HS-5 (cell line): ENCODE measurements around the gene MMADHC.
"Not testable (repeated sequence)": the region's sequence is repeated elsewhere in the genome, so short reads cannot be mapped to it uniquely, and the experiment has no call there.

Experiments
- DNase-seq: peaks from one replicate; pipeline ENCODE4 v3.0.0-alpha.2; 2012; ENCODE audit warnings: low read depth

Gene MMADHC

DNA sequence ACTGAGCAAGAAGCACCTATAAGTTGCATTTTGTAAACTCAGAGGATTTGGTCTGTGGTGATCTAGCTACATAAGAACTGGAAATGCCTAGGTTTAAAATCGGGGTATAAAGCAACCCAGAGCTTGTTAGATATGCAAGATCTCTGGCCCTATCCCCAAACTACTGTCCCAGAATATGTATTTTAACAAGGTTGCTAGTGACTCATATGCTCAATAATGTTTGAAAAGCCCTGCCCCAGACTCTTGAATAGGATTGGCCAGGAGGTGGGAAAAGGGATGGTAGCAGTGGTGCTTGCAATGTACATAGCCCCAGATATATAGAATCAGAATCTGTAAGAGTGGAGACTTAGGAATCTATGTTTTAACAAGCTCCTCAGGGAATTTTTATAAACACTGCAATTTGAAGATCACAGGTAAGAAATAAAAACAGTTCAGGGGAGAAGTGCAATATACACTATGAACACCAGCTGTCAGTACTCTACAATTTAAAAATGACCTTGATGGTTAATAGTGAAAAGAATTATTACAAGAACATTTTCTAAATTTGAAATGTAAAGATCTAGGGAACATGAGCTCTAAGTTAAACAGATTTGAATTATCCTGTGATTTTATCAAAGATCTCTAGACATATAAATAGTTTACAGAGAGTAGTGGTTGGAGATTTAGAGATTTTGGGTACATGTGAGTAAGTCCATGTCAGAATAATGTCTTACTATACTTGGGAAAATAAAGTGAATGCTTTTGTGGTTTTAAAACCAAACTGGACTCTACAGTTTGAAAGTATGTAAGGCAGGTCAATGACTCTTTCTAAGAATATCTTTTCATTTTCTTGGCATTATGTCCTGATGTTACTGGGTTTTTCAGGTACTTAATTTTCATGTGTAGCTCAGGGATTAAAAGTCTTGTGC is 7.7 kb upstream of the MMADHC start:
- no peak for DNase-seq

DNA sequence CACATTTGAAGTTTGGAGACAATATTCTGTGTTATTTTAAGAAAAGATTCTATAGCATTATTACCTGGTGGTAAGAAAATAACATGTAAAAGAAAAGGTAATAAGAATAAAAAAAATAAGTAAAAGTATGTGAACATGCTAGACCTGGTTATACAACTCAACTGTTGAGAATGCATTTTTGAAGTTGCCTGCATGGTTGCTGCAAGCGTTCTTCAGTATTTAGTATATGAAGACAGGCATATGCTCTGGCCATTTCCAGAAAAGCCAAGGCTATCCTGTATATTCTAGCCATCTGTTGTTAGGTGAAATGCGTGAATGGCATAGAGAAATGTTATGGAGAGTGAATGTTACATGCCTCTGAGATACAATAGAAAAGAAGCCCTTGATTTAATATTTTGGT is 6.8 kb upstream of the MMADHC start:
- no peak for DNase-seq

DNA sequence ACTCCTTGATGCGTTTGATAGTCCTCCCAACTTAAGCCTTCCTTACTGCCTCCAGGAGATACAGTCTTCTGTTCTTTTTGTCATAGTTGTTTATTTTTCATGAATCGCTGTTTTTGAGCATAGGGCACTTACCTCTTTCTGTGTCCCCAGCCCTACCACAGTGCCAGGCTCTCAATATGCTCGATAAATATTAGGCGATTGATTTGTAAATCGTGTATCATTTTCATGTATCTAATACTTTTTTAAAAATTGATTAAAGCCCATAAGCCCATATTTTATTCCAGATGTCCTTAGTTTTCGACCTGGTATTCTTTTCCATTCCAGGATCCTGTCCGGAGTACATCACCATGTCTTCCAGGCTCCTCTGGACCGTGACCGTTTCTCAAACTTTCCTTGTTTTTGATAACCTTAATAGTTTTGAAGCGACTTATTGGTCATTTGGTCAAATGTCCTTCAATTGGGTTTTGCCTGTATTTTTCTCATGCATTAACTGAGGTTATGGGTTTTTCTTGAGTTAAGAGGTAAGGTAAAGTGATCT is 444 bp upstream of the MMADHC start:
- no peak for DNase-seq

DNA sequence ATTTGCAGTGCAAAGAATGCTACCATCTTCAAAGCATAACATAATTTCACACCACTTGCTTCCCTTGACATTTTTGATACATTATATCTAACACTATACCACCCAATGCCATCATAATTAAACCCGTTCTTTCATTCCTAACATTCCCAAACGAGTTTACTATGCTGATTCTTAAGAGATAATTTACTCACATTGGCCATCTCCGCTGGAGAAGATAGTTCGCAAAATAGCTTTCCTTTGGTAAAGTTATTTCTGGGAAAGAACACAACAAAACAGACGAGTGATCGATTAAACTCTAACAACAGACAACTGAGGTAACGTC is 716 bp downstream of the MMADHC start:
- DNase-seq, result no peak

DNA sequence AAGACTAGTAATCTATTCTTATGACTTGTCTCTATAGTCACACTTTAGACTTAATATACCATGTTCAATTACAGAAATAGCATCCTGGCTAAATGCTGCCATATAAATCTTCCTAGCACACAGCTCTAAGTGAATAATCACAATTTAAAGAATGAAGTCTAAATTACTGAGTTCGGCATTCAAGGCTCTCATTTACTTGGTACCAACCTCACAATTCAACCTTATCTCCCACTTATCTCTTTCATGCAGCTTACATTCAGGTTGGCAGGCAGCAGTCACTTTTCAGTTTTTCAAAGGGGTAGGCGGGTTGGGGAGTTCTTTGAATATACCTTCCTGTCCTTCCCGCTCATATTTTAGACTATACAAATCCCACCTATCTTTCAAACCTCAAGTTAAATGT is 1.5 kb downstream of the MMADHC start:
- no peak for DNase-seq

DNA sequence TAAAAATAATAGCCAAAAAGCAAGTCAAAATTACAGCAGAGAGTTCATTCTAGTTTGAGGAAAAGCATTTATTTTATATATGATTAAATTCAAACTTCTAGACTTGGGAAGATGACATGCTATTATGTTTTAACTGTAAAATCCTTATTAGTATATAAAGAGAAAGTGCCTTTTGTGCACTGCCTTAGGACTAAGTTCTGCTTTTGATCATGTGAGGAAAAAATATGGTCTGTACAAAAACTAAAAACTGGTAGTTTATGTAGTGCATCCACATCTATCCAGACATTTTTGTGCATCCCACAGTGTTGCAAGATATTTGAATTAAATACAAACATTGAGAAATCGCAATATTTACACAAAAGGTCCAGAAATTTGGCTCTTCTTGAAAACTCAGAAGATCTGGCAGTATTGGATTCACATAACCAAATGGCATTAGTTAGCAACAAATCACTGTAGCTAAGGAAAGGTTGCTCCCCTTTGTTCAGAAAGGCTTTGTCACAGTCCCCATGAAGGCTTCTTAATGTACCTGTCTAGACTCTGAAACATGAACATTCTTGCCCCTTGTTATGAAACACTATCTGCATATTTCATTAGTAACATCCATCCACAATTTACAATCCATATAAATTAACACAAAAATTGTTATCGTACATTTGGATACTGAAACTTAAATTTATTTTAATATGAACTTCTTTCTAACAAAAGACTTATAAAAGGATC is 2.2 kb downstream of the MMADHC start:
- DNase-seq, result no peak

DNA sequence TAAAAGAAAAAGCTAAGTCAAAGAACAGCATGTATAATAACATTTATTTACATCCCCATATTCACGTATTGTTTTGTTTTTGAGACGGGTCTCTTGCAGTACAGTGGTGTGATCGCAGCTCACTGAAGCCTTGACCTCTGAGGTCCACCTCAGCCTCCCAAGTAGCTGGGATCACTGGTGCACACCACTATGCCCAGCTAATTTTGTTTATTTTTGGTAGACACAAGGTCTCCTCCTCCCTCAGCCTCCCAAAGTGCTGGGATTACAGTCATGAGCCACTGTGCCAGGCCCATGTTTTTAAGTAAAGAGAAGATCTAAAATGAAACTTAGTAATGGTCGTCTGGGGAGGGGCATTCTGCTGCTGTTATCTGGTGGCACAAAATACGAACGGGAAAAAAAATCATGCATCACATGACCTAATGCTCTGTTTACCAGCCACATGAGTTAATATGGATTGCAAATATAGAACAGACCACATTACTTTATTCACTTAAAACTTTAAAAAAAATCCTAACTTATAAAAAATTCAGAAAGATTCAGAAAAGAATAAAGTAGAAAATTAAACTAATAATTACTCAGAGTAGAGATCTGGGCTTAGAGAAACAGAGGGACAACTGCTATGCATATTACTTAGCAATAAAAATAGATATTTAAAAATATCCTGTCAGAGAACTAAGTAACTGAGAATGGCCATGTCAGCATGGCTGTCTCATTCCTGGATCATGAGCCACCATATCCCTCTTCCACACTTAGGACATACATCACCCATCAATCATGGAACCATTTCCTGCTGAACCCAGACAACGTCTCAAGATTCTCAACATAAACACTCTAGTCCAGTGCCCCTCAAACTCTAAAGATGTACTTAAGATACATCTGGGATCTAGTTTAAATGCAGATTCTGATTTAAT is 7.3 kb downstream of the MMADHC start:
- DNase-seq, result no peak

DNA sequence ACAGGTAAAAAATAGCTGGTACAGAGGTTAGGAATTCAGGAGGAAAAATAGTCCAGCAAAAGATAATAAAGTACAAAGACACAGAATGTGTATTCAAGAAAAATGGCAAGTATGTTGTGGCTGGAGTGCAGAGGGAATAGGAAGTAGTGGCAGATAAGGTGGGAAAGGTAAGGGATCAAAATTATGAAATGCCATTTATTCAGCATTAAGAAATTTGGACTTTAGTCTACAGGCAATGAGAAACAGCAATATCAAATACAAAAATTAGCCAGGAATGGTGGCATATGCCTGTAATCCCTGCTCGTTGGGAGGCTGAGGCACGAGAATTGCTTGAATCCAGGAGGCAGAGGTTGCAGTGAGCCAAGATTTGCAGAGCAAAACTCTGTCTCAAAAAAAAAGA is 10.3 kb downstream of the MMADHC start:
- no peak for DNase-seq

DNA sequence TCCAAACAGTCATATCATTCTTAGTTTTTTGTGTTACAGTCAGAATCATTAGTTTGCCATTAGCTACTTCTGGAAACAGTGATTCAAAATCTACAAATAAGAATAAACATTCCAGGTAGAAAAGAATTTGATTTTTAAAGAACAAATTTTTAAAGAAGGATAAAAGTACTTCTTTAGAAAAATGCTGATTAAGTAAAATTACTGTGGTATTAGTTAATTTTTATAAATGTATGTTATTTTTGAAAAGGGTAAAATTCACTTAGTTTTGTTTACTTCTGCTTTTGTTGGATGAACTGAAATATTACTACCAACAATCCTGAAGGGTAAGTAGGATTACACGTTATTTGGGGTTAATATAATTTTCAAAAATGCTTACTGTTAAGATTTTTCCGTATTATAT is 11.8 kb downstream of the MMADHC start:
- no peak for DNase-seq

DNA sequence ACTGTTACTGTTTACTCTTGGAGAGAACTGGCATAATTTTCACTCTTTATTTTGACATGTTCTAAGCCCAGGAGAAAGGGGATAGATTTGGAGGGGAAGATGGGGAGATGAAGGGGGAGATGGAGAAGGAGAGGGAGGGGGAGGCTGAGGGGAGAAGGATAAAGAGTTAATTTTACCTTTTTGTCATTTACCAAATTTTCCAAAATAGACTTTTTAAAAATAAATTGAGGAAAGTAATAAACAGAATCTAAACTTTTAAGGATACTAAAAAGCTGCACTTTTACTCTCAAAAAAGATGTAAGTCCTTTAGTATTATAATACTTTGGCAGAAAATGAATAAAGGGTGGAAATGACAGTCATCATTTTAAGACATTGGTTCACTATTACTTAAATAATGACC is 12.3 kb downstream of the MMADHC start:
- DNase-seq, result no peak

DNA sequence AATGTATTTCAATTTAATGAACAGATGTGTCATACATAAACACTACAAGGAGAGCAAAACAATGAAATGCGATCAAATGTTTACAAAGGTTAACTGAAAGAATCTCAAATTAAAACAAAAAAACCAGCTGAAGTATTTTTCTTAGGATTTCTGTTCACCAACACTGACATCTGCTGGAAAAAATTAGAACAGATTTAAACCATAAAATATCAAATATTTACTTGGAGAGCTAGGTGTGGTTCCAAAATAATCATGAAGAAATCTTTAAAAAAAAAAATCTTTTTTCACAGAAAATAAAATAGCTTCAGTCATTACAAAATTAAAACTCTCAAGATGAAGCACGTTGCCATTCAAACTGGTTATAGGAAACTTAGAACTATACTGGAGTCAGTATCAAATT is 13.8 kb downstream of the MMADHC start:
- no peak for DNase-seq

DNA sequence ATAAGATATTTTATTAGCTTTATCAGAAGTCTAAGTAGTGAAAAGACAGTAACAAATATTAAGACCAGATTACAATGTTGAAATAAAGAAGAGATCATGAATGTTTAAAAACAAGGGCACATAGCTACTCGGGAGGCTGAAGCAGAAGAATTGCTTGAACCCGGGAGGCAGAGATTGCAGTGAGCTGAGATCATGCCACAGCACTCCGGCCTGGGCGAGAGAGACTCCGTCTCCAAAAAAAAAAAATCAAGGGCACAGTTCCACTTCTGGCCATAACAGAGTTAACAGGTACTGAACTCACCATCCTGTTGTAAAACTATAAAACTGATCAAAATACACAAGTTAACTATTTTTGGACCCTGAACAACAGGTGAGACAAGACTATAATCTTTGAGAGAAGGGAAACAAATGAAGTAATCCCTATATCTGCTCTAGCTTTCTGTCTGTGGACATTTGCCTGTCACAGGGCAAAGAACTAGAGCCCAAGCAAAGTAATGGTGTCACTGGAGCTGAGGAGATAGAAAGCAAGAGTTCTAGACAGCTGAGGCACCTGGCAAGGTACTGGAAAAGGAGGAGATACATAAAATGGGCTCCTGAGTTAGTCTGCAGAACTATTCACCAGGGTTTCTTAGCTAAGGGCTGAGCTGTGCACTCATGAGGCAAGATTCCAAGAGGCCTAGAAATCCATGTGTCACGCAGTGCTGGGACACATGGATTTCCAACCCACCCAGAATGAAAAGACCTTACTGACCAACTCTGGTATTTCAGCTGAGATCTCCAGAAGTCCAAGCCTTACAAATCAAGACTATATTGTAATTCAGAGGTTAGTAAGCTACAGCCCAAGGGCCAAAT is 15.2 kb downstream of the MMADHC start:
- no peak for DNase-seq

DNA sequence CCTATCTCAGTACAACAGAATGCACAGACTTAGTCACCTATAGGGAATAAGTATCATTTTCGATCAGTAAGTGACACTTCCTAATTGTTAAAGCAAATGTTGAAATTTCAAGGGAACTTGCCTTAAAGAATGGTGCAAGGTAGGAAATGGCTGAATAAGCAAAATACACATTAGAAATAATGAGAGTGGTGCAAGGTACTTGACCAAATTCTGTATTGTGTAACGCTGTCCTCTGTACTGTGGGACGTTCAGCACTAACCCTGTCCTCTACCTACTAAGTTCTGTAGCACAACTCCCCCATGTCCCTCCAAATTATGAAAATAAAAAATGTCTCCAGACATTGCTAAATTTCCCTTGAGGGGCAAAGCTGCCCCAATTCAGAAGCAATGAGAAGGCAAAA is 19.4 kb downstream of the MMADHC start:
- DNase-seq, result no peak

DNA sequence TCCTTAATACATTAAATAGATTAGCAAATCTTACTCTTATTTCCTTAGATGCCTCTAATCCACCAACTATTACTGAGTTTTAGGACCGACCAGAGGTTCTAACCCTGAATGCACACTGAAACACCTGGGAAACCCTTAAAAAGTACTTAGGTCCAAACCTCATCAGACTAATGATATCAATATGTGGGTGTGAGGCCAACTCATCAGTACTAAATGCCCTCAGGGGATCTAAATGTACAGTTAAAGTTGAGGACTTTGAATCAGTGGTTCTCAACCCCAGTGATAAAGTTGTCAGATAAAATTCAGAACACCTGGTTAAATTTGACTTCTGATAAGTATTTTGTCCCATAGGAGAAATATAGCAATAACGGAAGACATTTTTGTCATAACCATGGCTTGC is 20.9 kb downstream of the MMADHC start:
- DNase-seq, result no peak

DNA sequence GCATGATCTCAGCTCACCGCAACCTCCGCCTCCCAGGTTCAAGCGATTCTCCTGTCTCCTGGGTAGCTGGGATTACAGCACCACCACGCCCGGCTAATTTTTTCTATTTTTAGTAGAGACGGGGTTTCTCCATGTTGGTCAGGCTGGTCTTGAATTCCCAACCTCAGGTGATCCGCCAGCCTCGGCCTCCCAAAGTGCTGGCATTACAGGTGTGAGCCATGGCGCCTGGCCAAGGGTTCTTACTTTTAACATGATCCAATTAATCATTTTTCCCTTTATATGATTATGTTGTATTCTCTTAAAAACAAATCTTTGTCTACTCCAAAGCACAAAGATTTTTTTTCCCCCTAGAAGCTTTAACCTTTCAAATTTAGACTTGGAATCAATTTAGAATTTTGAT is 21.9 kb downstream of the MMADHC start:
- DNase-seq, result not testable (repeated sequence)

DNA sequence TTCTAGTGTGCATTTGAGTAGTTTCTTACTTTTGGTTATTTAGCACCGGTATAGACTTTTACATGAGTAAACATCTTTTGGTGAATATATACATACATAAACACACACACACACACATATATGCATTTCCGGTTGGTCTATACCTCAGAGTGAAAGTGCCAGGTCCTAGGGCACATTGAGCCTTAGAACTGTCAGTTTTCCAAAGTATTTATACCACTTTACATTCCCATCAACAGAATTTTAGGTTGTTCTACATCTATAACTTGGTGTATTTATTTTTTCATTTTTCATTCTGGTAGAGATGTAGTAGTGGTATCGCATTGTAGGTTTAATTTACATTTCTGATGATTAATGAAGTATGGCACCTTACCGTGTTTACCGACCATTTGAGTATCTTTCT is 22.6 kb downstream of the MMADHC start:
- no peak for DNase-seq

DNA sequence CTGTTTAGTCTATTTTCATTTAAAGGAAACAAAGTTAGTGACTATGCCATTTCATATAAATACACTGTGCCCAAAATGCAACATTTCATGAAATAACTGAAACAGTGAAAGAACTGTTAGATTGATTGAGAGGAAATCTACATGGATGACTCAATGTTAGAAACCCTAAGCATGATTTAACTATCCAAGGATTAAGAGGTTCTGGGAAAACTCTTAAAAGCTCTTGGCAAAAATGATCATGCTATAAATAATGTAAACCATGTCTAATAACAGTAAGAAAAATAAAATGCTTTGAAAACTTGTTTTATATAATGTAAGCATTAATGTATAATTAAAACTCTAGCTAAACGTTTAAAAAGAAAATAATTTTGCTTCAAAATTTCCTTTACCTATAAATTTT is 23.5 kb downstream of the MMADHC start:
- no peak for DNase-seq

DNA sequence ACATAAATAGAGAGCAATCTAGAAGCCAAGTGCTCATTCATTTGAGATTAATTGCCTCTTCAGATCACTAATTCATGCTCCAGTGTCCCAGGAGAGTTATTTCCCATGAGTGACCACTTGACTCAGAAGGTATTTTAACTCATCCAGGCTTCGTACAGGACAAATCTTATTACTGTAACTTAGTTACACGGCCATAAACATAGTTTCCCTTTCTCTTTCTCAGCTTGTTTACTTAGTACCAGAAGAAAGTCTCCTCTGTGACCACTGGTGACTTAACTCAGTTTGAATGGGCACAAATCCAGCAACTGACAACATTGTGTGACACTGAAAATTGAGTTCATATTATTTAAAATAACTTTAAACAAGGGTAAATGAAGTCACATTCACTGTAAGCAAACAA is 25.3 kb downstream of the MMADHC start:
- no peak for DNase-seq

DNA sequence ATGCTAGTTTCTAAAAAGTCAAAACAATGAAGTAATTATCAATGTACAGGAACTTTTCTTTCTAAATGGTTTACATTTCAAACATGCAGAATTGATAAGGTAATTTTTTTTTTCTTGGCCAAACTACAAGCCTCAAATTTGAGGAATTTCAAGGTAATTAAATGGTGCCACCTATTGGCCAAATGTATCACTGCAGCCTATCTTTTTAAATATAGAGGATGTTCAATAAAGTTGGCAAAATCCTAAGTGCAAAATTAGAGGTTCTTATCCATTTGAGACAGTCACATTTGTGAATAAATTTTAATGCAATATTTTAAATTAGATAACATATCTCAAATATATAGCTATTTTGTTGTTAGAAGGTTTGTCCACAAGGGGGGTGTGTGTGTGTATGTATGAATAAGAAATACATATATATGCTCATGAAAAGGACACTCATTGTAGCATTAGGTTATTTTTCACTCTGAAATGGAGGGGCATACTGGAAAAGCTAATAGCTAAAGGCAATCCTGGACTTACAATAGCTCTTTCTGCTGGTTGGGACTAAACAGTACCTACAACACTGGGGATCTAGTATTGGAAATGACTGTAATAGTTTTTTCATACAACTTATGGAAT is 26.2 kb downstream of the MMADHC start:
- DNase-seq, result no peak

DNA sequence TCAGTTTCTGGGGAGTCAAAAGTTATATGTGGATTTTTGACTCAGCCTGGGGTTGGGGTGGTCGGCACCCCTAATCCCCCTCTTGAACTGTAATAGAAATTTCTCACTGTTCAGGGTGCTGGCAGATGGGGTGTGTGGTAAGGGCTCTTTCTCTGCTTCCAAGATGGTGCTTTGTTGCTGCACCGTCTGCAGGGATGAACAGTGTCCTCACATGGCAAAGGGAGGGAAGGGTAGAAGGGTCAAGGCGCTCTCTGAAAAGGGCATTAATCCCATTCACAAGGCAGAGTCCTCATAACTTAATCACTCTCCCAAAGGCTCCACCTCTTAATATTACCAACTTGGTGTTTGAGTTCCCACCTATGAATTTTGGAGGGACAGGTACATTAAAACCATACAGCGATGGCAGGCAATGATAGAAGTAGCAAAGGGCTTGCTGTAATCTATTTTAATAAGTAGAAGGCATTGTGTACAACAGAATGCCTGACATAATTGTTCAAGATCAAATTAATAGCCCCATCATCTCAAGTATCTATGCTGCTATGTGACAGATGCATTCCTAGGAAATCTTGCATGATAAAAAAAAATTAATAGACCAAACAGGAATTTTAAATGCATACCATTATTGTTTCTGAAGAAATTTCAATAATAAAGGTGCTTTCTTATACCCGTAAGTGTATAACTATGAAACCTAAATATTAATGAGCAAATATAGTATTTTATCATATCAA is 28.1 kb downstream of the MMADHC start:
- DNase-seq, result no peak
